MCF 10A (cell line): ENCODE results near the gene APRT. TPM values are rescaled to one million over a fixed set of nuclear protein-coding genes. Genes with fewer than 3 reads are reported as not detected.
"Not testable (repeated sequence)": the region's sequence is repeated elsewhere in the genome, so short reads cannot be mapped to it uniquely, and the experiment has no call there.

Source experiments
- BruUV-seq: library from RNA; stranded (reverse); fragments of 400-500 nt; replicated peaks from 2 replicates; lab custom pipeline; 2021; lab: Mats Ljungman, UMichigan
- CTCF ChIA-PET: fragments of 300-600 bp; sonication (Branson Sonifier 250); formaldehyde crosslinking; extraction: SDS; loops from one replicate; lab custom pipeline; 2021; ENCODE audit warnings: antibody characterized with exemption, inconsistent platforms; lab: Yijun Ruan, JAX
- POLR2A ChIA-PET: fragments of 300-600, 350-650 bp; sonication (Branson Sonifier 250); formaldehyde crosslinking; extraction: SDS; loops from one replicate; lab custom pipeline; 2020; ENCODE audit warnings: antibody characterized with exemption, inconsistent platforms; lab: Yijun Ruan, JAX
- DNase-seq: peaks from one replicate; pipeline ENCODE4 v3.0.0-alpha.2; 2018; ENCODE audit not compliant: unreplicated experiment
- H3K27ac Mint-ChIP-seq: one replicate; pipeline ENCODE4 v1.8.0; 2022; ENCODE audit warnings: mild to moderate bottlenecking, low read depth, mixed read lengths; ENCODE audit not compliant: unreplicated experiment
- H3K27me3 Mint-ChIP-seq: one replicate; pipeline ENCODE4 v1.8.0; 2022; ENCODE audit warnings: mixed read lengths; ENCODE audit not compliant: insufficient read depth, unreplicated experiment
- H3K36me3 Mint-ChIP-seq: one replicate; pipeline ENCODE4 v1.8.0; 2022; ENCODE audit warnings: mild to moderate bottlenecking, moderate library complexity, mixed read lengths; ENCODE audit not compliant: insufficient read depth, unreplicated experiment
- H3K4me1 Mint-ChIP-seq: one replicate; pipeline ENCODE4 v1.8.0; 2022; ENCODE audit warnings: mixed read lengths; ENCODE audit not compliant: insufficient read depth, unreplicated experiment
- H3K4me3 Mint-ChIP-seq: one replicate; pipeline ENCODE4 v1.8.0; 2022; ENCODE audit warnings: mild to moderate bottlenecking, moderate library complexity, mixed read lengths; ENCODE audit not compliant: unreplicated experiment
- H3K9me3 Mint-ChIP-seq: one replicate; pipeline ENCODE4 v1.8.0; 2022; ENCODE audit warnings: mixed read lengths; ENCODE audit not compliant: unreplicated experiment
- intact Hi-C: fragments of 100-400 bp; cut with micrococcal nuclease; formaldehyde crosslinking; loops from 2 replicates; pipeline ENCODE4 v1.14.1; 2022
- total RNA-seq: library from RNA; stranded (reverse); gene quantifications from 2 replicates; pipeline ENCODE4 v1.2.3, GENCODE V29; 2022
- TF ChIP-seq, protein P1 (sequence below): fragments of 200-600 bp; IDR thresholded peaks from one replicate; pipeline ENCODE4 v1.8.0; 2022; ENCODE audit warnings: antibody characterized with exemption, mild to moderate bottlenecking; ENCODE audit not compliant: unreplicated experiment

Gene APRT
- total RNA-seq, 1 experiment from 2014 or later, result 248 TPM

DNA sequence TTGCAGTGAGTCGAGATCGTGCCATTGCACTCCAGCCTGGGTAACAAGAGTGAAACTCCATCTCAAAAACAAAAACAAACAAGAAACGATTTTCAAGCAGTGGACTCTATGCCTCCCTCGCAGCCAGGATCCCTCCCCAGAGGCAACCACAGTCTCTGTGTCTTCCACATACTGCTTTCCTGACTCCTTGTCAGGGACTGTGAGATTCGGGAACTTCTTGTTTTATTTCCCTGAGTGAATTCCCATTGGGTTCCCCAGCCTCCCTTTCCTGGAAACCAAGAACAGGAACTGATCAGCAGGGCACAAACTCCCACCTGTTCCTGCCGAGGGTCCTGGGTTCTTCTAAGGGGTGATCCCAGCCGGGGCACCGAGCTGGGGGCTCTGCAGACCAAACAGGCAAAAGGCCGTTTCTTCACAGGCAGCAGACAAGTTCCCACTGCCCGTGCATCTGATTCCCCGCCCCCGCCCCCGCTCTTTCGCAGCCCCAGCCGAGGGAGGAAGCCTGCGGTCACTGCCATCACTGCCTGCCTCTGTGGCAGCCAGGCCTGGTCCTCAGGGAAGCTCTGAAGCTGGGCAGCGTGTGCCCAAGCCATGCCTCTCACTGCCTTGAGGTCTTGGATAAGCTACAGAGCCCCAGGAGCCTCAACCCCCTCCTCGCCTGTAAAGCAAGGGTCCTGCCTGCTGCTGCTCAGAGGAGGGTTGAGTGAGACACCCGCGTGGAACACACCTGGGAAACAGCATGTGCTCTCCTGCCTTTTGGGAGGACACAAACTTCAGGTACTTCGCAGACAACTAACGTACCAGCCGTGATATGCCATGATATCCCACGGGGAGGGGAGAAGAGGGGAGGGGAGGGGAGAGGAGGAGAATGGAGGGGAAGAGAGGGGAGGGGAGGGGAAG is 21.2 kb downstream of the APRT start:
- Mint-ChIP-seq H3K9me3 (no peaks in the 10 kb centered on the region), H3K36me3 (no peaks in the 10 kb centered on the region), H3K4me3 (no peak overlapping the region), H3K4me1 (no peaks in the 10 kb centered on the region), H3K27ac (no peak overlapping the region), H3K27me3 (no peaks in the 10 kb centered on the region)
- ChIA-PET CTCF (interaction anchor here (0.7 kb wide), 1 partner anchor 116 kb away, joined by 3 read pairs; no protein-coding TSS in a partner anchor), POLR2A (no interaction called here)
- no TSS peak for BruUV-seq
- TF ChIP-seq, protein P1, sequence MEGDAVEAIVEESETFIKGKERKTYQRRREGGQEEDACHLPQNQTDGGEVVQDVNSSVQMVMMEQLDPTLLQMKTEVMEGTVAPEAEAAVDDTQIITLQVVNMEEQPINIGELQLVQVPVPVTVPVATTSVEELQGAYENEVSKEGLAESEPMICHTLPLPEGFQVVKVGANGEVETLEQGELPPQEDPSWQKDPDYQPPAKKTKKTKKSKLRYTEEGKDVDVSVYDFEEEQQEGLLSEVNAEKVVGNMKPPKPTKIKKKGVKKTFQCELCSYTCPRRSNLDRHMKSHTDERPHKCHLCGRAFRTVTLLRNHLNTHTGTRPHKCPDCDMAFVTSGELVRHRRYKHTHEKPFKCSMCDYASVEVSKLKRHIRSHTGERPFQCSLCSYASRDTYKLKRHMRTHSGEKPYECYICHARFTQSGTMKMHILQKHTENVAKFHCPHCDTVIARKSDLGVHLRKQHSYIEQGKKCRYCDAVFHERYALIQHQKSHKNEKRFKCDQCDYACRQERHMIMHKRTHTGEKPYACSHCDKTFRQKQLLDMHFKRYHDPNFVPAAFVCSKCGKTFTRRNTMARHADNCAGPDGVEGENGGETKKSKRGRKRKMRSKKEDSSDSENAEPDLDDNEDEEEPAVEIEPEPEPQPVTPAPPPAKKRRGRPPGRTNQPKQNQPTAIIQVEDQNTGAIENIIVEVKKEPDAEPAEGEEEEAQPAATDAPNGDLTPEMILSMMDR, result no peak
- DNase-seq, result no peak
- intact Hi-C loops, result no loop called here

DNA sequence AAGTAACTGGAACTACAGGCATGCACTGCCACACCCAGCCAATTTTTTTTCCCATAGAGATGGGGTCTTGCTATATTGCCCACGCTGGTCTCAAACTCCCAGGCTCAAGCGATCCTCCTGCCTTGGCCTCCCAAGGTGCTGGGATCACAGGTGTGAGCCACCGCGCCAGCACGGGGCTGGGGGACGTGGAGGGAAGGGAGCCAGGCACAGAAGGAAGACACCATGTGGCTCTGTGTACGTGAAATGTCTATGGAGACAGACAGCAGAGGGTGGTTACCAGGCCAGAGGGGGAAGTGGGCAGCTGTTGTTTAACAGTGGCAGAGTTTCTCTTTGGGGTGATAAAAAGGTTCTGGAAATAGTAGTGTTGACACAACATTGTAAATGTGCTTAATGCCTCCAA is 22.1 kb downstream of the APRT start:
- intact Hi-C loops, result no loop called here

DNA sequence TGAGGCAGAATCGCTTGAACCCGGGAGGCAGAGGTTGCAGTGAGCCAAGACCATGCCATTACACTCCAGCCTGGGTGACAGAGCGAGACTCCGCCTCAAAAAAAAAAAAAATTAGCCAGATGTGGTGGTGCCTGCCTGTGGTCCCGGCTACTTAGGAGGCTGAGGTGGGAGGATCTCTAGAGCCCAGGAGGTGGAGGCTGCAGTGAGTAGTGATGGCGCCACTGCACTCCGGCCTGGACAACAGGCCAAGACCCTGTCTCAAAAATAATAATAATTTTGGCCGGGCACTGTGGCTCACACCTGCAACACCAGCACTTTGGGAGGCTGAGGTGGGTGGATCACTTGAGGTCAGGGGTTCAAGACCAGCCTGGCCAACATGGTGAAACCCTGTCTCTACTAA is 23.0 kb downstream of the APRT start:
- H3K27ac Mint-ChIP-seq, DNase-seq, H3K4me1 Mint-ChIP-seq, H3K9me3 Mint-ChIP-seq, H3K4me3 Mint-ChIP-seq, H3K36me3 Mint-ChIP-seq, intact Hi-C loops, BruUV-seq, H3K27me3 Mint-ChIP-seq: not testable (repeated sequence)
- POLR2A ChIA-PET, result interaction anchor here (0.6 to 1.0 kb wide), 3 partner anchors 14 to 163 kb away, joined by 3 read pairs; no protein-coding TSS in a partner anchor
- CTCF ChIA-PET, result interaction anchor here (0.6 to 0.9 kb wide), 3 partner anchors 16 to 826 kb away, joined by 3 to 4 read pairs (median 3); no protein-coding TSS in a partner anchor

More for the DNA sequence above, 22.1 kb downstream of the APRT start:
- POLR2A ChIA-PET, result no interaction called here
- CTCF ChIA-PET, result interaction anchor here (0.6 to 0.9 kb wide), 3 partner anchors 17 to 115 kb away, joined by 3 to 4 read pairs (median 3); no protein-coding TSS in a partner anchor
- Mint-ChIP-seq H3K9me3 (no peaks in the 10 kb centered on the region), H3K27me3 (no peaks in the 10 kb centered on the region), H3K27ac (no peak overlapping the region), H3K4me3 (no peak overlapping the region), H3K36me3 (no peaks in the 10 kb centered on the region), H3K4me1 (no peaks in the 10 kb centered on the region)
- DNase-seq, result no peak
- BruUV-seq, result no TSS peak
- TF ChIP-seq, protein P1, result no peak

DNA sequence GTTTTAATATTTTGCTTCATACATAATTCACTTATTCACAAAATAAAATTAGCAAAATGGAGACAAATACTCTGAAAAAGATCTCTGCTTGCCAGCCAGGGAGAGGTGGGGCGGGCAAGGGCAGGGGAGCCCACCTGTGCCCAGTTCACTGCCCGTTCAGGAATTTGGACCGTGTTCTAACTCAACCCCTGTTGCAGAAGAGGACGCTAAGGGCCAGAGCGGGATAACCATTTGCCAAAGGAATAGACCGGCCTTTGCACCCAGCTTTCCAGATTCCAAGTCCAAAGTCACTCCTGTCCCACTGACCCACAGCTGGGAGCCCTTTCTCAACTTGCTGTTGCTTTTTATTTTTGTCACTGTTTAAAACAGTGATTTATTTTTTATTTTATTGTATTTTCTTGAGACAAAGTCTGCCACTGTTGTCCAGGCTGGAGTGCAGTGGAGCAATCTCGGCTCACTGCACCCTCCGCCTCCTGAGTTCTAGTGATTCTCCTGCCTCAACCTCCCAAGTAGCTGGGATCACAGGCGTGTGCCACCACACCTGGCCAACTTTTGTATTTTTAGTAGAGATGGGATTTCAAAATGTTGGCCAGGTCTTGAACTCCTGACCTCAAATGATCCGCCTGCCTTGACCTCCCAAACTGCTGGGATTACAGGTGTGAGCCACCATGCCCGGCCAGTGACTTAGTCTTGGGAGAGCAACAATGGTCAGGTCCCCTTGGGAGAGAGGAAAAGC is 24.0 kb downstream of the APRT start:
- Mint-ChIP-seq H3K9me3 (no peaks in the 10 kb centered on the region), H3K4me1 (peaks cover 9% of the 10 kb centered on the region), H3K36me3 (no peaks in the 10 kb centered on the region), H3K27ac (no peak overlapping the region), H3K27me3 (no peaks in the 10 kb centered on the region), H3K4me3 (no peak overlapping the region)
- ChIA-PET CTCF (interaction anchor here (0.6 to 3.2 kb wide), 6 partner anchors 21 to 827 kb away, joined by 3 to 21 read pairs (median 4); no protein-coding TSS in a partner anchor), POLR2A (interaction anchor here (0.6 to 1.4 kb wide), 5 partner anchors 12 to 870 kb away, joined by 3 to 4 read pairs (median 3); partner anchors contain the start of genes CHMP1A and SPATA33)
- intact Hi-C loops, result no loop called here
- no TSS peak for BruUV-seq
- TF ChIP-seq, protein P1, result no peak
- no peak for DNase-seq
